Measurements from ENCODE around the gene TLR4.
A peak's percentile ranks its signal among the peaks of the same experiment; 100 is the strongest.

TLR4 gene

GRCh38 chr9:117744856-117745389, 40.7 kb downstream of the TLR4 start:
- DNase-seq = peak in 43 of 51 donors; percentile 10 to 74 (median 45)

- no peak for DNase-seq
These were observed 41.4 kb downstream of the TLR4 start for GRCh38 chr9:117745598-117745997.

GRCh38 chr9:117746263-117746662, 42.1 kb downstream of the TLR4 start:
- no peak for DNase-seq

- no peak for DNase-seq
These were observed 43.3 kb downstream of the TLR4 start for GRCh38 chr9:117747386-117747970.

GRCh38 chr9:117750401-117750800, 46.2 kb downstream of the TLR4 start:
- no peak for DNase-seq

- DNase-seq = no peak
These were observed 48.7 kb downstream of the TLR4 start for GRCh38 chr9:117752894-117753293.

- DNase-seq = no peak
These were observed 53.5 kb downstream of the TLR4 start for GRCh38 chr9:117757561-117758190.

- peak in 1 of 51 donors; percentile 24 for DNase-seq
These were observed 59.1 kb downstream of the TLR4 start for GRCh38 chr9:117763314-117763713.

GRCh38 chr9:117768750-117769395, 64.7 kb downstream of the TLR4 start:
- DNase-seq = no peak

GRCh38 chr9:117771136-117771535, 66.9 kb downstream of the TLR4 start:
- DNase-seq = no peak

GRCh38 chr9:117772960-117773359, 68.8 kb downstream of the TLR4 start:
- no peak for DNase-seq
